WTC11 (cell line): ENCODE measurements around the gene CENPQ.

Experiments used
- E2F1 ChIP-seq: sonication (generic); formaldehyde crosslinking; IDR thresholded peaks from 2 replicates; pipeline ENCODE4 v1.8.0; 2022; ENCODE audit warnings: mild to moderate bottlenecking, missing genetic modification reagents
- GTF2I ChIP-seq: fragments of 250-450 bp; sonication (Bioruptor Pico); conservative IDR thresholded peaks from 2 replicates; pipeline ENCODE4 v1.4.0; 2021; ENCODE audit warnings: mild to moderate bottlenecking
- RELA ChIP-seq: sonication (generic); formaldehyde crosslinking; IDR thresholded peaks from 2 replicates; pipeline ENCODE4 v1.8.1; 2022; ENCODE audit warnings: missing genetic modification reagents, mild to moderate bottlenecking, borderline replicate concordance
- SP1 ChIP-seq: sonication (generic); formaldehyde crosslinking; conservative IDR thresholded peaks from 2 replicates; pipeline ENCODE4 v1.8.1; 2022; ENCODE audit warnings: missing genetic modification reagents
- TEAD1 ChIP-seq: sonication (generic); formaldehyde crosslinking; IDR thresholded peaks from 2 replicates; pipeline ENCODE4 v1.8.0; 2022; ENCODE audit warnings: mild to moderate bottlenecking, missing genetic modification reagents
- ZNF121 ChIP-seq: sonication (generic); formaldehyde crosslinking; IDR thresholded peaks from 2 replicates; pipeline ENCODE4 v1.8.0; 2023; ENCODE audit warnings: missing genetic modification reagents
- ZNF416 ChIP-seq: fragments of 250-450 bp; sonication (Bioruptor Pico); IDR thresholded peaks from 2 replicates; pipeline ENCODE4 v1.9.0; 2021; ENCODE audit warnings: mild to moderate bottlenecking, inconsistent platforms
- TF ChIP-seq, protein P1 (sequence below): fragments of 200-600 bp; IDR thresholded peaks from 2 replicates; pipeline ENCODE4 v1.8.0; 2022; ENCODE audit warnings: antibody characterized with exemption
- TF ChIP-seq, protein P2 (sequence below): sonication (generic); formaldehyde crosslinking; IDR thresholded peaks from 2 replicates; pipeline ENCODE4 v1.8.0; 2022; ENCODE audit warnings: mild to moderate bottlenecking, missing genetic modification reagents

GRCh38 chr6:49519660-49520059 lies 56.5 kb downstream of the CENPQ start:
- TF ChIP-seq, protein P1, sequence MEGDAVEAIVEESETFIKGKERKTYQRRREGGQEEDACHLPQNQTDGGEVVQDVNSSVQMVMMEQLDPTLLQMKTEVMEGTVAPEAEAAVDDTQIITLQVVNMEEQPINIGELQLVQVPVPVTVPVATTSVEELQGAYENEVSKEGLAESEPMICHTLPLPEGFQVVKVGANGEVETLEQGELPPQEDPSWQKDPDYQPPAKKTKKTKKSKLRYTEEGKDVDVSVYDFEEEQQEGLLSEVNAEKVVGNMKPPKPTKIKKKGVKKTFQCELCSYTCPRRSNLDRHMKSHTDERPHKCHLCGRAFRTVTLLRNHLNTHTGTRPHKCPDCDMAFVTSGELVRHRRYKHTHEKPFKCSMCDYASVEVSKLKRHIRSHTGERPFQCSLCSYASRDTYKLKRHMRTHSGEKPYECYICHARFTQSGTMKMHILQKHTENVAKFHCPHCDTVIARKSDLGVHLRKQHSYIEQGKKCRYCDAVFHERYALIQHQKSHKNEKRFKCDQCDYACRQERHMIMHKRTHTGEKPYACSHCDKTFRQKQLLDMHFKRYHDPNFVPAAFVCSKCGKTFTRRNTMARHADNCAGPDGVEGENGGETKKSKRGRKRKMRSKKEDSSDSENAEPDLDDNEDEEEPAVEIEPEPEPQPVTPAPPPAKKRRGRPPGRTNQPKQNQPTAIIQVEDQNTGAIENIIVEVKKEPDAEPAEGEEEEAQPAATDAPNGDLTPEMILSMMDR: no peak
- no peak for TF ChIP-seq ZNF121
- TF ChIP-seq SP1 (CRISPR knock-in tag): no peak
- no peak for TF ChIP-seq RELA
- TF ChIP-seq TEAD1: no peak
- TF ChIP-seq, protein P2, sequence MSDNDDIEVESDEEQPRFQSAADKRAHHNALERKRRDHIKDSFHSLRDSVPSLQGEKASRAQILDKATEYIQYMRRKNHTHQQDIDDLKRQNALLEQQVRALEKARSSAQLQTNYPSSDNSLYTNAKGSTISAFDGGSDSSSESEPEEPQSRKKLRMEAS (CRISPR knock-in tag): no peak
- TF ChIP-seq GTF2I: no peak
- TF ChIP-seq E2F1 (CRISPR knock-in tag): no peak
- TF ChIP-seq ZNF416 (CRISPR knock-in tag): no peak
